GM21528 (cell line): ENCODE measurements around the gene COQ5.
"Not testable (repeated sequence)": the region's sequence is repeated elsewhere in the genome, so short reads cannot be mapped to it uniquely, and the experiment has no call there.

ENCODE experiments used
- ATAC-seq: cut with Tn5 transposase; IDR thresholded peaks from one replicate; pipeline ENCODE4 v1.9.1; 2021; ENCODE audit warnings: mild to moderate bottlenecking, moderate library complexity; ENCODE audit not compliant: unreplicated experiment, low FRiP score

The COQ5 gene

DNA sequence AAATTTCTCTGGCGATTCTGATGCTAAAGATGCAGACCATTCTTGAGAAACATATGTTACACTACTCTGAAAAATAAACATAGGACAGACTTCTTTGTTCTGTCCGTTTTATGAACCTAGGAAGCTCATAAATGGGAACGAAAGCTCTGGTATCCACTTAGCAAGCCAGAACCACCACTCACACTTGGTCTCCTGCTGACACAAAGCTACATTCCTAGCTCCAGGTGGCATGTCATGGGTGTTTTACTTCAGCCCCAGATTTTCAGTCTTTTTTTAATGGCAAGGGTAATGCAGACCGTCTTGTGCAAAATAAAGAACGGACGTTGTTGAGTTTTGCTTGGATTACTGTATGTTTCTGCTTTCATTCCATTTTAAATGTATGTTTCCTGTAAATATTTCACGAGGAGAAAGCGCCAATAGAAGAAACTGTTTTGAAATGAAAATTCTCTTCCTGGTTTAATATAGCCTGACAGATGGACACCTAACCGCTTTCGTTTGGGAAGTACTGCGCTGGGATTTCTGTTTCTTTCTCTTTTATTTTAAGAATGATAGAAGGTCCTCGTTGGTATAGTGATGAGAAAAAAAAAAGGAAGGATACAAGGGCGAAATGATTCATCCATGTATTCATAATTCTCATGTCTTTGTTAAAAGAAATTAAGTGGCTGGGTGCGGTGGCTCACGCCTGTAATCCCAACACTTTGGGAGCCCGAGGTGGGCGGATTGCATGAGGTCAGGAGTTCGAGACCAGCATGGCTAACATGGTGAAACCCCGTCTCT is 871 bp upstream of the COQ5 start:
- no peak for ATAC-seq

DNA sequence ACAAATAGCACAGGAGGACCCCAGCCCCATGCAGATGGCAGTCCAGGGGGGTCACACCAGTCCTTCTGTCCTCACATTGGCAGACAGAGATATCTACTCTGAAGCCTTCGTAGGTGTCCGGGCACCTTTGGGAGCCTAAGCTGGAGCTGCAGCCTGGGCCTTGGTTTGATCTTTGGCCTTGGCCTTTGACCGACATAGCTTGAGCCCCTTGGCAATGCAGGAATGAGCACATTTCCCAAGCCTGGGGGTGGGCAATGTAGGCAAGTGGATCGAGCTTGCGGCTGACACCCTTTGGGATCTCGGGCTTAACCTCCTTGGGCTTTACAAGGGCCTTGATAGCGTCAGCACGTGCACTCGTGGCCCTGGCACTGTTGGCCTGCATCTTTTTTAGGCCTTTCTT is 6.4 kb downstream of the COQ5 start:
- no peak for ATAC-seq

DNA sequence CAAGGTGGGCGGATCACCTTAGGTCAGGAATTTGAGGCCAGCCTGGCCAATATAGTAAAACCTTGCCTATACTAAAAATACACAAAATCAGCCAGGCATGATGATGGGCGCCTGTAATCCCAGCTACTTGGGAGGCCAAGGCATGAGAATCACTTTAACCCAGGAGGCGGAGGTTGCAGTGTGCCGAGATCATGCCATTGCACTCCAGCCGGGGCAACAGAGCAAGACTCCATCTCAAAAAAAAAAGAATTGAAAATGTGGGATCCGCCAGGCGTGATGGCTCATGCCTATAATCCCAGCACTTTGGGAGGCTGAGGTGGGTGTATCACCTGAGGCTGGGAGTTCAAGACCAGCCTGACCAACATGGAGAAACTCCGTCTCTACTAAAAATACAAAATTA is 9.6 kb downstream of the COQ5 start:
- not testable (repeated sequence) for ATAC-seq

DNA sequence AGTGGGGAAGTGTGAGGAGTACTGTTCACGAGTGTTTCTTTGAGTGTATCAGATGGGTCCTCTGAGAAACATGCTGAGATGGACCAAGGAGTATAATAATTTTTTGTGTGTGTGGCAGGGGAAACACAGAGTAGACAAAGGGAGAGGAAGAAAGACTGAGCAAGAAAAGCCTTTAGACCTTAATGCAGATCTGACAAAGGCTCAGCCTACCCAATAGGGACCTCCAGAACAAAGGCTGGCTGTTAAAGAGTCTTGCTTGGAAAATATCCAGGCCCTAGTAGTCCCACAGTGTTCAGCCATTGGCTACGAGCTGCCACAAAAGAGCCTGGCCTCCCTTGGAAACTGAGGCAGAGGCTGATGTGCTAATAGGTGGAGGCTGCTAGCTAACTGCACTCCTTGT is 13.5 kb downstream of the COQ5 start:
- no peak for ATAC-seq

DNA sequence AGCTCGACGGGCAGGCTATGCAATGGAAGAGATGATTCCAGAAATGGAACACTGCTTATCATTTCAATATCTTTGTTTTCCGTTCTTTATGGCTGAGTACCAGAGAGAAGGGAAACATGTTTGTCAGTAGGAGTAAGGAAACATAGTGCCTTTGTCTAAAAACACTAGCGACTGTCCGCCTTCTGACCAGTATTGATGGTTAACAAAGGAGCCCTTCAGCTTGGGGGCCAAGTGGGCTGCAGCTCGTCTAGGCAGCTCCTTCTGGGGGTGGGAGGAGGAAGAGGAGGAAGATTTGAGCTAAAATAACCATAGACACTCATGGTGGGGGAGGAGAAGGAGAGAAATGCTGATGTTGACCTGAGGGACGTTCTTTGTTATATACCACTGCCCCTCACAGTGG is 15.0 kb downstream of the COQ5 start:
- ATAC-seq, result no peak

DNA sequence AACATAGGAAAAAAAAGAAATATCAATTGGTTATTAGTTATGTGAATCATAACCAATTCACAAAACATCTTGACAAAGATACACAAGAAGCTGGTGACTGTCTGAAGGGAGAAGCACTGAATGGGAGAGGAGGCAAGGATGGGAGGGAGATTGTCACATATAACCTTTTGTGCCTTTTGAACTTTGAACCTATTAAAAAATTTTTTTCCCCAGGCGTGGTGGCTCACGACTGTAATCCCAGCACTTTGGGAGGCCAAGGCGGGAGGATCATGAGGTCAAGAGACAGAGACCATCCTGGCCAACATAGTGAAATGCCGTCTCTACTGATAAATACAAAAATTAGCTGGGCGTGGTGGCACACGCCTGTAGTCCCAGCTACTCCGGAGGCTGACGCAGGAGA is 20.4 kb downstream of the COQ5 start:
- no peak for ATAC-seq

DNA sequence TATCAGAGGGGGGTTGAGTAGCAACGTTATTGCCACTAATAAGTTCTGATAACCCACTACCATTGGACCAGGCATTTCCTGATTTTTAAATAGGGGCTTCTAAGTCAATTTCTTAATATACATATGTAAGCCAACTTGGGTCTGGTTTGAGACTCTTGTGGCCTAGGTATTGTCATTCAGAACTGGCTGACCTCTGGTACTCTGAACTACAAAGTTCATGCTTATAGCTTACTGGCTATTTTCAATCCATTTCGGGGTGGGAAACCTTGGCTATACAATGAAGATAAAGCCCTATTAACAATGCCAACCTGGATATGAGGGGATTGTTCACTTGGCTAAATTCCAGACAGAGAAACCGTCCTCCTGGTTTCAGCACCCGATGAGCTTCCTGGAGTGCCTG is 24.4 kb downstream of the COQ5 start:
- ATAC-seq, result no peak

DNA sequence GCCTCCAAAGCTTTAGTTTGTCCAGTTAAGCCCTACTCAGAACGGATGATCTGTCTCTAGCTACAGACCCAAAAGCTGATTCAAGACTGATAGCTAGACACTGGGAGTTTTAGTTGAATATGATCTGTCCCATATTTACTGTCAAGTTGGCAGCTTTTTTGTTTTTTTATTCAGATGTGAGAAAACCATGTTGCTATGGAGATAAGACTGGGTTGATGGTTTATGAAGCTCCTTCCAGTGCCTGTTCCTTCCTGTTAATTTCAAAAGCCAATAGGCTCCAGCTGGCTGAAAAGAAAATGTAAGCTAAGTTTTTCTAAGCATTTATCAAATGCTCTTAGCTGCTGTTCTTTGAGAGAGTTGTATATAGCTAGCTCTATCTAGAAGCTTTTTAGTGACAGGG is 28.4 kb downstream of the COQ5 start:
- no peak for ATAC-seq

DNA sequence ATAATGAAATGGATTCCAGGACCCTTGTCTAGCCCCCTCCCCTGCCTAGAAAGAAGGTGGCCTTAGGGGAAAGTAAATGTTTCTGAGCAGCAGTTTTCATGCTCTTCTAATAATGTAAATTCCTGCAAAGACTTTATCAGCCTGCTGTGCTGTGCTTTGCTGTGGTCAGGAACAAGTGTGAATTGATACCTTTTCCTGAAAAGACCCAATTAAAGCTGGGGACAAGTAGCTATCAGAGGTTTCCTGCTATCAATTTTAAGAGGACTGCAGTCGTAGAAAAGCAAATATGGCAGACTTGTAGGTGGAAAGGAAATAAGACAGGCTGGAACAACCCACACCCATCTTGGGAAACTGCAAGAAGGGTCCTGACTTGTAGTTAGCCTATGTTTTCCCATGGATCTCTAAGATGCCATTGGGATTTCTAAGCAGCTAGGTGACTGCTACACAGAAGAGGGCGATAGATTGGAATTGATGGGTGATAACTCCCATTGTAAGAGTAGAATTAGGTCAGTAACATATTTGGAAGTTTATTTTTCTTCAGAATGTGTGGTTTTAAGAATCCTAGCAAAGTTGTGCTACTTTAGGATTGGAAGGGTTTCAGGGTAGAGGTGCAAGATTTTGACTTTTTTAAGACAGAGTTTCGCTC is 30.0 kb downstream of the COQ5 start:
- ATAC-seq, result no peak

DNA sequence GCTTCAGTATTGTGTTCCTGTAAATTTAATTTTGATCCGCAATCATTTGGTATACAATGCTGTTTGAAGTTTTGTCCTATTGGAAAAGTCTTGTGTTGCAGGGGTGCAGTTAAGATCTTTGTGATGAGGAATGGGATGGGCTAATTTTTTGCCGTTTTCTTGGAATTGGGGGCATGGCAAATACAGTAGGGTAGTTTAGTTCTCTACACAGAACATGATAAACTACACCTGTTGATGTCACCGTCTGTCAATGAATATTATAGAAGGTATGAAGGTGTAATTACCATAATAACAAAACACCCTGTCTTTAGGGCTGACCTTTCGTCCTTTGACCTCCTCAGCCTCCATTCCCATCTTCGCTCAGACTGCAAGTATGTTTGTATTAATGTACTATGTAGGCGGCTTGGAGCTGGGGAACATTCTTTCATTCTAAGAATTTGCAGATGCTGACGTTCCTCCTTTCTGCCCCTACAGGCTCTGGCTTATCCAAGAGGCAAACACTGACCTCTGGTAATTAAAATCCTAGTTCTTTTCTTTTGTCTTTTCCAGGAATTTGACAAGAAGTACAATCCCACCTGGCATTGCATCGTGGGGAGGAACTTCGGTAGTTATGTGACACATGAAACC is 31.3 kb downstream of the COQ5 start:
- no peak for ATAC-seq

DNA sequence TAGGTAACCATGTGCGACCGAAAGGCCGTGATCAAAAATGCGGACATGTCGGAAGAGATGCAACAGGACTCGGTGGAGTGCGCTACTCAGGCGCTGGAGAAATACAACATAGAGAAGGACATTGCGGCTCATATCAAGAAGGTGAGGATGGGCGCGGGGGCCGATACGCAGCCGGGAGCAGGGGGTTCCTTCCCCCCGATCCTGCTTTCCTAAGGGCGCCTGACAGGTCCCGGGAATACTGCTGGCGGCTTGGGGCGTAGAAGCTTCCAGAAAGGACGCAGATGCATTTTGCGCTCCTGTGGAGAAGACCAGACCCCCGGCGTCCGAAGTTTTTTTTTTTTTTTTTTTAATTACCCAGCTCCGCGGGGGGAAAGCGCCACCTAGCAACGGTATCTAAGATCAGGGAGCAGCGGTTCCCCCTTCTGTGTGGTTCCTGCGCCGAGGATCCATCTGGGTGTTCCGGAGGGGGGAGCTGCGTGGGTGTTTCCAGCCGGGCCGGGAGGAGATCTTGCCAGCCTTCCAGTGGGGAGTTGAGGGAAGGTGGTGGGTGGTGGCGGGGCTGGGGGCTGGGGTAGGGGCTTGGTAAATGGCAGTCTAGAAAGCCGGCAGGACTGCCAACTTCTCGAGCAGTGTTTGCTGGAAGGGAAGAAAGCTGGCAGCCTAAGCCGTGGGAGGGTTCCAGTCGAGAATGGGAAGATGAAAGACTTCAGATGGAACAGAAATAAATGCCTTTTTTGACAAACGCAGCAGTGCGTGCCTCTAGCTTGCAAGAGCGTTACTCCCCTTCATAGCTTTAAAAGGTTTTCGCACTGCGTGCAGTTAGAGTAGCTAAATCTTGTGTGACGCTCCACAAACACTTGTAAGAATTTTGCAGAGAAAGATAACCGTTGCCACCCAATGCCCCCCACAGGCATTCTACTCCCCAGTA is 32.3 kb downstream of the COQ5 start:
- ATAC-seq, result peak; percentile 8

DNA sequence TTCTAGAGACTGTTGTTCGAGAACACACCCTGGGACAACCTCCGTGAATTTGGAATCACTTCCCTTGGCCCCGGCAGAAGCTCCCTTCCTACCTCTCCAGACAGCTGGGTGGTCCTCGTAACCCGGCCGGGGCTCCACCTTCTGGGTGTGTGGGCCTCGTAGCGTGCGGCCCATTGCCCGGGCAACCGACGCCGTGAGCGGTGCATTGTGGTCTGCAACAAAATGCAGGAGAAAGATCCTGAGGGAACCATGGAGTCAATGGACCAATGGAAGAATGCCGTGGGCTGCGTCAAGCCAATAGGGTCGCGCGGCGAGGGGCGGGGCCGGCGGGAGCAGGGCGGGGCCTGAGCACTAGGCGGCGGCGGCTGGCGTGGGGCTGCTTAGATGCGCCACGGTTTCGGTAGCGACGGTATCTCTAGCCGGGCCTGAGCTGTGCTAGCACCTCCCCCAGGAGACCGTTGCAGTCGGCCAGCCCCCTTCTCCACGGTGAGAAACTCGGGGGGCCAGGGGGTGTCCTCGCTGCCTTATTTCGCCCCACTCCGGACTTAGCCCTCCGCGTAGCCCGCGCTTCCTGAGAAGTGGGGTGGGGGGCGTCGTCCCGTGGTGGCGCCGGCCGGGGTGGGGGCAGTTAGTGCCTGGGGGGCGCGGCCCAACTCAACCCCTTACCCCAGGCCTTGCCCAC is 33.1 kb downstream of the COQ5 start, which contains the start of gene DYNLL1:
Gene DYNLL1 (plus strand): TSS at position 383 of the 682 bp plus-strand sequence. CDS start 309 bp downstream, outside the sequence.
- peak; percentile 93 for ATAC-seq

DNA sequence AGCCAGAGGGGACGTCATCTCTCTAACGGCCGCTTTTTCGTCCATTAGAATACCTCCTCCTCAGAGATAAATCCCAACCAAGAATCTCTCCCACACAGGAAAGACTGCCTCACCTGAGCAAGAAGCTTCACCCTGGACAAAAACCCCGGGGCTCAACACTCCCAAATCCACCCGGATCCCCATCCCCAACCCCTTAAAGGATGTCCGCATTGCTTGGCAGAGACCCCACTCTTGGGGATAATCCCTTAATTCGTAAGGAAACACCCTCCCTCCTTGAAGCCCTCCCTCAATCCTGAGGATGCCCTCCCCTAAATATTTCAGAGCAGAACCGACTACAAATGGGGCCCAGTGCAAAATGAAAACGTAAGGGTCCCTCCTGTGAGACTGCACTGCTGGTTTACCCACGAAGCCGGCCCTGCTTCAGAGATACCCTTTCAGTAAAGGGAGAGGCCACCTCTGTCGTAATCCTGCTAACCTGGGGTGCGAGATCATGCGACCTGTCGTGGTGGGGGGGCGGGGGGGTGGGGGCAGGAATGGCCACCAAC is 33.7 kb downstream of the COQ5 start:
- peak; percentile 22 for ATAC-seq

DNA sequence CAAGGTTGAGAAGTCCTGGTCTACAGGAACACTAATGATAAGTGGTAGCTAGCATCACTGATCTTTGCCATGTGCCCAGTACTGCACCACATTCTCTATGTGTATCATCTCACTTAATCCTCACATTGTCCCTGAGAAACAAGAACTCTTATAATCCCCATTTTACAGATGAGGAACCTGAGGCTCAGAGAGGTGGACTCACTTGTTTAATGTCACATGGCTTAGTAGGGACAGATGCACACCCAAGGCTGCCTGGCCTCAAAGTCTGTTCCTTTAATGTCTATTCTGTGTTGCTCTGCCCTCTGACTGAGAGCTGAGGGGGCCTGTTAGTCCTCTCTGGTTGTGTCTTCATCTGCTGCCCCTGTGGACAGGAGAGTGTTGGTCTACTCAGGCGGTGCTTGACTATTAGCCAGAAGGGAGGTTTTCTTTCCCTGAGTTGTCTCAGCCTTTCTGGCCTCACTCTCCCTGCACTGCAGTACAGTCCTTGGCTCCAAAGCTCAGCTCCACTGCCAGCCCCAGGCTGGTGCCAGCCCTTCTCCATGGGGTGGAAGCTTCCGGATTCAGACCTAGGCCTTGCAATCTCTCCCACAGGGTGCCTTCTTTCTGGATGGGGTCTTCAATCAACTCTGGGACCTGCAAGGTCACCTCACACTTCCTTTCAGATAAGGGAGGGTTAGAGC is 38.0 kb downstream of the COQ5 start:
- ATAC-seq, result no peak

DNA sequence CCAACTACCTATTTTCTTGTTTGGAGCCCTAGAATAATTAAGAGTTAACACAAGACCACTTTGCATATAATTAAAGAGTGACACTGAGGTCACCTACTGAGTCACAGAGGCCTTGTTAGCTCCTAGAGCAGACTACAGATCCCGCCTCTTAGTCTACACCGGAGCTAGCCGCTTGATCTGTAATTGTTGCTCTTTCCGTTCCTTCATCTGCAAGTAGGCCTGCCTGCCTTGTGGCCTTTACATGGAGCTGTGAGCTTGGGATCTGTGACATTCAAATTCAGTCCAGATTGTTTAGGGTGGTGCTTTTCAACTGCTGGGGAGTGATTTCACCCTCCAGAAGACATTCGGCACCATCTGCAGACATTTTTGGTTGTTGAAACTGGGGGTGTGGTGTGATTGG is 38.6 kb downstream of the COQ5 start:
- no peak for ATAC-seq

DNA sequence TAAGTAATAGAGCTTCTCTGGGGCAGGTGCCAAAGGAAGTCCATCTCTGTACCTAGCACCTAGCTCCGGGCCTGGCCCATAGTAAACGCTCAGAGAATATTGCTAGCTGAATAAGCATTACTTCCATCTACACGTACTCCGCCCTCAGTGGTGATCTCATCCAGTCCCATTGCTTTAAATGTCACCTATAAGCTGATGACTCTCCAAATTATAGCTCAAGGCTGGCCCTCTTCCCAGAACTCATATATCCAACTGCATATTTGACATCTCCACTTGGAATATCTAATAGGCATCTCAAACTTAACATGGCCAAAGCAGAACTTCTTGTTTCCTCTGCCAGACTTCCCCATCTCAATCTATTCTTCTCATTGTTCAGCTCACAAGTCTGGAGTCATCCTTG is 39.9 kb downstream of the COQ5 start:
- no peak for ATAC-seq

DNA sequence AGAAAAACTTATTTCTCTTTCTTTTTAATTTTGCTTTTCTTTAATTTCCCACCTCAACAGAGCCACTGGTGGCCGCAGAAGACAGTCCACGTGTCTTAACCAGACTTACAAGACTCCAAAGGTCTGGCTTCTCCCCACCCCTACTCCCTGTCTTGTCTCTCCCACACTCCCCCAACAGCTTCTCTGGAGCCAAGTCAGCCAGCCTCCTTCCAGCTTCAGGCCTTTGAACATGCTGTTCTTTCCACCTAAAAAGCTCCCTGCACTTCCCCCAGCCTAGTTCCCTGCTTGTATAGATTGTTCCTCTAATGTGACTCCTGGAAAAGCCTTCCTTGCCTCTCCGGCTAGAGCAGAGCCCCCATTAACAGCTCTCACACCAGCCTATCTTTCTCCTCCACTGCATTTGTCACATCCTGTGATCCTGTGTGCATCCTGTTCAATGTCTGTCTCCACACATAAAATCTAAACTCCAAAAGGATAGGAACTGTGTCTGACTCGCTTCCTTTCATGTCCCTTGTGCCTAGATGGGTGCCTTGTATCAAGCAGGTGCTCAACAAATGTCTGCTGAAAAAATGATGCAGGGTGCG is 40.8 kb downstream of the COQ5 start:
- ATAC-seq, result no peak

DNA sequence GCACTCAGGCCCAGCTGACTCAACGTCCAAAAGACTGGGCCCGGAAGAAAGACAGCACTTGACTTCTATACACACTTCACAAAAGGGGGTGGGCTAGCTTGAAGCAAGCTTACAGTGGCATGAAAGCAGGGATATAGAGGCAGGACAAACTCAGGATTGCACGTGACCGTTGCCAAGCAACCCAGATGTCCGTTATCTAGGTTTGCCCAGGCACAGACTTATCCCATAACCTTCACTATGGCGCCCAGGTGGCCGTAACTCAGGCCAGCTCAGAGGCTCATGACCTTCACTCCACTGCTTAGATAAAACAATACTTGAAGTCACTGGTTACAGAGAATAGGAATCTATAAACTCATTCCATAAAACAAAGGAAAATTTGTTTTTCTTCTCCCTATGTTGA is 41.4 kb downstream of the COQ5 start:
- ATAC-seq, result not testable (repeated sequence)
